ENCODE results near the gene NUP205. TPM values are rescaled to one million over a fixed set of nuclear protein-coding genes. Genes with fewer than 3 reads are reported as not detected.

NUP205 gene
- total and polyA plus RNA-seq, 2 of the 13 experiments (the other 11 are each of a cell fraction or from before 2014, with no cell fraction given) = 46.2 to 87.2 TPM

DNA sequence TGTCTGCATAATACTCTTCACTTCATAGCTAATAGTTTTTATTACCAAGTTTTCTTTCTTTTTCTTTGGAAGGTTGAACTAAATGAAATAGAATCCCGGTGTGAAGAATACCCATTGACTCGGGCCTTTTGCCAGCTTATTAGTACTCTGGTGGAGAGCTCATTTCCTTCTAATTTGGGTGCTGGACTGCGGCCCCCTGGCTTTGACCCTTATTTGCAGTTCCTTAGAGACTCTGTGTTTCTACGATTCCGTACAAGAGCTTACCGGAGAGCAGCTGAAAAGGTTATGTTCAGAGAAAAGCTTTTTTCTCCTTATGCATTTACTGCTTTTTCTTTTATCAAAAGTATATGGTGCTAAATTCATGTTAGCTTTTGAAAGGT is 40.2 kb downstream of the NUP205 start:
- Histone ChIP-seq H3K9me3 (ENCODE audit: low read length) (no peaks in the 10 kb centered on the region), H4K20me1 (ENCODE audit: insufficient read depth, low read length) (no peaks in the 10 kb centered on the region), H3K27ac (ENCODE audit: extremely low read length, insufficient read depth, low read length) (no peak overlapping the region), H3K9ac (ENCODE audit: insufficient read depth, low read depth, low read length) (no peak overlapping the region), H3K4me3 (replicated peaks in 1 of 3; ENCODE audit: insufficient read depth in 1 of 3, low read depth in 2 of 3, low read length in 3 of 3) (no peak overlapping the region), H3K36me3 (replicated peaks in 1 of 2; ENCODE audit: control insufficient read depth in 1 of 2, insufficient read depth in 2 of 2, low read length in 2 of 2) (peaks cover 14 to 70% of the 10 kb centered on the region in 2 experiments), H3K27me3 (ENCODE audit: control insufficient read depth in 1 of 2, insufficient read depth in 2 of 2, low read length in 2 of 2) (no peaks in the 10 kb centered on the region), H2AFZ (ENCODE audit: low read length) (no peak overlapping the region), H3K4me2 (ENCODE audit: low read depth, low read length) (no peak overlapping the region), H3K79me2 (ENCODE audit: insufficient read depth, low read length) (no peaks in the 10 kb centered on the region), H3K4me1 (ENCODE audit: insufficient read depth, low read length) (no peaks in the 10 kb centered on the region)
- ChIA-PET CTCF (ENCODE audit: low intra/inter-chr PET ratio, low total read pairs) (no interaction called here), POLR2A (no interaction called here)
- BruUV-seq (replicated peaks) = no TSS peak
- intact Hi-C loops (cut with micrococcal nuclease; ENCODE audit: unreplicated experiment) = no loop called here
- 94% methylated on average over 6 of the region's 6 CpGs for WGBS (ENCODE audit: low lambda C conversion rate)
- TF ChIP-seq MZF1 (CRISPR knock-in tag; IDR thresholded peaks at IDR 0.05; ENCODE audit: borderline replicate concordance) (no peak), MYNN (CRISPR knock-in tag; IDR thresholded peaks at IDR 0.05; ENCODE audit: low read depth) (no peak), SP140L (CRISPR knock-in tag; IDR thresholded peaks at IDR 0.05; ENCODE audit: borderline replicate concordance) (no peak), ZSCAN22 (CRISPR knock-in tag; IDR thresholded peaks at IDR 0.05) (no peak), NAIF1 (CRISPR knock-in tag; IDR thresholded peaks at IDR 0.05; ENCODE audit: borderline replicate concordance) (no peak), YY1 (IDR thresholded peaks at IDR 0.05; ENCODE audit: insufficient read depth, insufficient replicate concordance, low read depth, low read length) (no peak), RBM39 (IDR thresholded peaks at IDR 0.05; ENCODE audit: low read depth, low read length, poor library complexity, severe bottlenecking) (no peak), HOXA7 (CRISPR knock-in tag; IDR thresholded peaks at IDR 0.05) (no peak), HMG20A (CRISPR knock-in tag; IDR thresholded peaks at IDR 0.05; ENCODE audit: borderline replicate concordance) (no peak), ZNF749 (CRISPR knock-in tag; IDR thresholded peaks at IDR 0.05; ENCODE audit: borderline replicate concordance) (no peak), IKZF4 (CRISPR knock-in tag; IDR thresholded peaks at IDR 0.05; ENCODE audit: borderline replicate concordance, low read depth, not compliant biosample characterization) (no peak), MEIS1 (CRISPR knock-in tag; IDR thresholded peaks at IDR 0.05; ENCODE audit: borderline replicate concordance) (no peak), SOX6 (IDR thresholded peaks at IDR 0.05) (no peak), SOX6 (CRISPR knock-in tag; IDR thresholded peaks at IDR 0.05) (no peak), DNMT3B (CRISPR knock-in tag; conservative IDR thresholded peaks at IDR 0.05) (no peak), PPARG (CRISPR knock-in tag; conservative IDR thresholded peaks at IDR 0.05) (no peak)
- TF ChIP-seq, protein P1, sequence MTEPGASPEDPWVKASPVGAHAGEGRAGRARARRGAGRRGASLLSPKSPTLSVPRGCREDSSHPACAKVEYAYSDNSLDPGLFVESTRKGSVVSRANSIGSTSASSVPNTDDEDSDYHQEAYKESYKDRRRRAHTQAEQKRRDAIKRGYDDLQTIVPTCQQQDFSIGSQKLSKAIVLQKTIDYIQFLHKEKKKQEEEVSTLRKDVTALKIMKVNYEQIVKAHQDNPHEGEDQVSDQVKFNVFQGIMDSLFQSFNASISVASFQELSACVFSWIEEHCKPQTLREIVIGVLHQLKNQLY (CRISPR knock-in tag; IDR thresholded peaks at IDR 0.05) = no peak
- TF ChIP-seq, protein P2, sequence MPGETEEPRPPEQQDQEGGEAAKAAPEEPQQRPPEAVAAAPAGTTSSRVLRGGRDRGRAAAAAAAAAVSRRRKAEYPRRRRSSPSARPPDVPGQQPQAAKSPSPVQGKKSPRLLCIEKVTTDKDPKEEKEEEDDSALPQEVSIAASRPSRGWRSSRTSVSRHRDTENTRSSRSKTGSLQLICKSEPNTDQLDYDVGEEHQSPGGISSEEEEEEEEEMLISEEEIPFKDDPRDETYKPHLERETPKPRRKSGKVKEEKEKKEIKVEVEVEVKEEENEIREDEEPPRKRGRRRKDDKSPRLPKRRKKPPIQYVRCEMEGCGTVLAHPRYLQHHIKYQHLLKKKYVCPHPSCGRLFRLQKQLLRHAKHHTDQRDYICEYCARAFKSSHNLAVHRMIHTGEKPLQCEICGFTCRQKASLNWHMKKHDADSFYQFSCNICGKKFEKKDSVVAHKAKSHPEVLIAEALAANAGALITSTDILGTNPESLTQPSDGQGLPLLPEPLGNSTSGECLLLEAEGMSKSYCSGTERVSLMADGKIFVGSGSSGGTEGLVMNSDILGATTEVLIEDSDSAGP (CRISPR knock-in tag; IDR thresholded peaks at IDR 0.05; ENCODE audit: borderline replicate concordance) = no peak
- DNase-seq (ENCODE audit: low spot score) (no peak), ATAC-seq (no peak), FAIRE-seq (no peak)
- in situ Hi-C loops (cut with HindIII; ENCODE audit: extremely low pct_ligation_motif_present, low pct_unique_long_range_greater_than_20kb) = no loop called here

Data from HepG2 (cell line).